ENCODE data around the gene FRMD4A. TPM values are rescaled to one million over a fixed set of nuclear protein-coding genes. Genes with fewer than 3 reads are reported as not detected.
"Not testable (repeated sequence)": the region's sequence is repeated elsewhere in the genome, so short reads cannot be mapped to it uniquely, and the experiment has no call there.

The FRMD4A gene
- total RNA-seq, 2 experiments from 2014 or later: 0.88 to 1.4 TPM

DNA sequence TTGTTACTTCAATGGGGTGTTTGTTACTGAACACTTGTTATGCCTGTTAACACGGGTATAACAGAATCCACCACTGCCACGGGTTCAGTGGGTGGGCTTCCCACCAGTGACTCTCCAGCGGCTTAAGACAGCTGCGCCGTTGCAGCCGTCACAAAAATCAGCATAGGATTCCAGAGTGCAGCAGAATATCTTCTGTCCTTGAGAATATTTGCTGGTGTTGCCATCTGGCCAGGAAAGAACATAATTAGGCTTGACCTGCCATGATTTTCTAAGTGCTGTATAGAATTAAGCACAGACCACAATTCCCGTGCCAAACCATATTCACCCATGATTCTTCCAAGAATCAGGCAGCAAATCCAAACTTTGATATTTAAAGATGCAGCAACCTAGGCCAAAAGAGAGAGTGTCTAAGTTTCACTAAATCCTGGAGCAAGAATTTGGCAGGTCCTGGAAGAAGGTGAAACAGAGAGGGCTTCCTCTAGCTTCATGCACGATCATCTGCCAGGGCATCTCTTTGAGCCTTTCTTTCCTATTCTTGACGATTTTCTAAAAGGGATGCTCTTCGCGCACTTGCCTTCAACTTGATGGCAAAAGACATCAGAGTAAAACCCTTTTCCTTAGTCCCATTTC, 95.0 kb downstream of the FRMD4A start:
- Mint-ChIP-seq H3K36me3 (no peaks in the 10 kb centered on the region), H3K9me3 (peaks cover 2% of the 10 kb centered on the region), H3K27ac (no peak overlapping the region), H3K4me1 (no peaks in the 10 kb centered on the region), H3K4me3 (no peak overlapping the region), H3K27me3 (peaks cover 16% of the 10 kb centered on the region)
- DNase-seq (no peak), ATAC-seq (ENCODE audit: low read depth) (no peak)
- POLR2A ChIA-PET: interaction anchor here (0.7 kb wide), 1 partner anchor 18 kb away, joined by 3 read pairs; no protein-coding TSS in a partner anchor

DNA sequence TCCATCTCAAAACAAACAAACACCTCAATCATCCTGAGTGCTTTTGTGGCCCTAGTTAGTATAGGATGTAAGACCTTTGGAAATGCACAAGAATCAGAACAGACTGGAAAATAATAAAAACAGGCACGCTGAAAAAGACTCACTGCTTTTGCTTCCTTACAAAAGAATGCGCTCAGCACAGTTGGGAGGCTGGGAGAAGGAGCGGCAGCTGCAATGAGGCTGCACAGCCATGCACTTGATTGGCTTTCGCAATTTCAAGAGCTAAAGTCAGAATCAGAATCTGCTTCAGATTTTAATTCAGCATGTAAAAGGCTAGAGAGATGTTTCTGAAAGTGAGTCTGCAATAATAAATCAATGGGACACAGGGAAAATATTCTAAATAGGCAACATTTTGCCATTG, 97.2 kb downstream of the FRMD4A start:
- POLR2A ChIA-PET: no interaction called here
- ATAC-seq (ENCODE audit: low read depth) (no peak), DNase-seq (no peak)
- Mint-ChIP-seq H3K27ac (no peak overlapping the region), H3K9me3 (peaks cover under 1% of the 10 kb centered on the region), H3K27me3 (peaks cover 12% of the 10 kb centered on the region), H3K4me1 (no peaks in the 10 kb centered on the region), H3K4me3 (no peak overlapping the region), H3K36me3 (no peaks in the 10 kb centered on the region)

DNA sequence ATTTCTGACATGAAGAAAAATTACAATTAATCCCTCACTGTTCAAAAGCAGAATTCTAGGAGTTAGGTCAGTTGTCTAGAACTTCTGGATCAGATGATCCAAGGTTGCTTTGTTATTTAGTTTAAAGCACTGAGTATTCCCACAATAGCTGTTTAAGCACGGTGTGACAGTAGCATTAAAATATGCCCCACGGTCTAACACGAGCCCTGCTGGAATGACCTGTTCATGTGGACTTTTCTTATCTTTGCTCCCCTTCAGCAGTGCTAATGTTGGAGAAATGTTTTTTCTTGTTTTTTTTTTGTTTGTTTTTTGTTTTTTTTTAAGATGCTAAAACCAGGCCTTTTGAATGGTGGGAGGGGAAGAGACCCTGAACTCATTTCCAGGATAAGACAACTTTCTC, 101.9 kb downstream of the FRMD4A start:
- H3K4me3 Mint-ChIP-seq; H3K9me3 Mint-ChIP-seq; DNase-seq; H3K36me3 Mint-ChIP-seq; POLR2A ChIA-PET; ATAC-seq (ENCODE audit: low read depth); H3K27ac Mint-ChIP-seq; H3K4me1 Mint-ChIP-seq: not testable (repeated sequence)
- peaks cover 17% of the 10 kb centered on the region for H3K27me3 Mint-ChIP-seq

DNA sequence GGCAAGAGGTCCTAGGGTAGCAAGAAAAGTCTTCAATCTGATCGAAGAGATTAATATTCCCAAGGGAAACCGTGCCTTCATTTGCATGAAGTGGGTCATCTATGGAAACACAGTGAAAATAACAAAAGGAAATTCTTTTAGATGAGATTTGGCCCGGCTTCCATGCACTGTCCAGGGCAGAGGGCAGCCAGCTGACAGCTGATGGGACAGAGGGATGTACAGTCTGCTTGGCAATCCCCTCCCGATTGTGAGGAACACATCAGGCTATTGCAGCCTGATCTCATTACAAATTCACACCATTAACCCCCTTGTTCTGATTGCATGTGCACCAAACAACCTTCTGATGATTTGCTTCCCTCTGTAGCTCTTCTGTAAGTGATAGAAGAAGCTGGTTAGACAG, 105.3 kb downstream of the FRMD4A start:
- no peak for DNase-seq
- Mint-ChIP-seq H3K36me3 (no peaks in the 10 kb centered on the region), H3K27ac (no peak overlapping the region), H3K4me3 (no peak overlapping the region), H3K9me3 (no peaks in the 10 kb centered on the region), H3K27me3 (peaks cover 9% of the 10 kb centered on the region), H3K4me1 (no peaks in the 10 kb centered on the region)
- no peak for ATAC-seq (ENCODE audit: low read depth)
- POLR2A ChIA-PET: no interaction called here

DNA sequence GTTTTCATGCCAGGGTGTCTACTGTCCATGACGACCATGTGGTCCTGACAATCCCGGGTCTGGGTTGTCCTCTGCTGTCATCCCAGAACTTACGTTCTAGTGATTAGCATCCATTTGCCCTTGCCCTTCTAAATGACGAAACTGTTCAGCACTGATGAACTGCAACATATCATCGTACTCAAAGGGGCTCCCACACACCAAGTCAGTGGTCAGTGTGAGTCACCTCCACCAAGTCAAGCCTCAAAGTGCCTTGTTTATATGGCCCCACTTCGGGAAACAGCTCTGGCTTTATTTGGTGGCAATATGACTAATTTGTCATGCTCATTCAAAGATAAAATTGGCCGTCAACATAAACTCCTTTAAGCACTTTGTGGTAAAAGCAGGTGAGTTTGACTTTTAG, 110.7 kb downstream of the FRMD4A start:
- H3K9me3 Mint-ChIP-seq: peaks cover 4% of the 10 kb centered on the region
- H3K27ac Mint-ChIP-seq: no peak overlapping the region
- no peak for ATAC-seq (ENCODE audit: low read depth)
- no peak for DNase-seq
- peaks cover 16% of the 10 kb centered on the region for H3K27me3 Mint-ChIP-seq
- POLR2A ChIA-PET: no interaction called here
- no peaks in the 10 kb centered on the region for H3K4me1 Mint-ChIP-seq
- H3K4me3 Mint-ChIP-seq: no peak overlapping the region
- H3K36me3 Mint-ChIP-seq: no peaks in the 10 kb centered on the region

DNA sequence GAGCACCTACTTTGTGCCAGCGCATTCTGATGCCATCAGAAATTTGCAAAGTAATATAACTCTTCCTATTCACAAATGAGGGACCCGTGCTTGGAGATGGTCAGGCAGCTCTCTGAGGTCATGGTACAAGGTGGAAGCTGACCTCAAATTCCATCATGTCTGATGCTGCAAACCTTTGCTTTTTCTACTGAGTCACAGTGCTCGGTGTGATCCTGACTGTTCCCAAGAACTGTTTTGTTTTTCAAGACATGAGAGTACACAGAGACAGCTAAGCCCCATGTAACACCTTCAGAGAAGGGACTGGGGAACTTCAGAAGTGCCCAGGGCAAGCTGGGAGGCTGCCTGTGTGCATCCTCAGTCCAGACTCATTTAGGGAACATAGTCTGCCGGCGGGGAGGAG, 111.3 kb downstream of the FRMD4A start:
- H3K36me3 Mint-ChIP-seq: no peaks in the 10 kb centered on the region
- ATAC-seq (ENCODE audit: low read depth): no peak
- DNase-seq: no peak
- H3K4me1 Mint-ChIP-seq: no peaks in the 10 kb centered on the region
- no peak overlapping the region for H3K4me3 Mint-ChIP-seq
- no peak overlapping the region for H3K27ac Mint-ChIP-seq
- POLR2A ChIA-PET: no interaction called here
- H3K27me3 Mint-ChIP-seq: peaks cover 13% of the 10 kb centered on the region
- peaks cover 4% of the 10 kb centered on the region for H3K9me3 Mint-ChIP-seq

DNA sequence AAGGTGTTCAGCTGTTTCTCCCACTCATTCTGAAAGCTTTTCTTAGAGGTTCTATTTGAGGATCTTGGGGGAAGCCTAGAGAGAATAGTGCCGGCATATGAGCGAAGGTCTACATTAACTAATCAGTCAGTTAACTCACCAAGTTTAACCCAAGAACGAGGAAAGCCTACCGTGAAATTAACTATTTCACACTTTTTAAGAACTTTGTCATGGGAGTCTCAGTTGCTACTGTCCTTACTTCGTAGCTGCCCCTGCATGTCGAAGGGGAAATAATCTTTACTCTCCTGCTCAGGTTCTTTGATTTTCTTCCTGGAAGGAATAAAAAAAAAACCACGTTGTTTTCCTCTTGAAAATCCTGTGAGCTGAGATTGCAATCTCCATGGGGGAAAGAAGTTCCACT, 115.1 kb downstream of the FRMD4A start:
- no peak for ATAC-seq (ENCODE audit: low read depth)

DNA sequence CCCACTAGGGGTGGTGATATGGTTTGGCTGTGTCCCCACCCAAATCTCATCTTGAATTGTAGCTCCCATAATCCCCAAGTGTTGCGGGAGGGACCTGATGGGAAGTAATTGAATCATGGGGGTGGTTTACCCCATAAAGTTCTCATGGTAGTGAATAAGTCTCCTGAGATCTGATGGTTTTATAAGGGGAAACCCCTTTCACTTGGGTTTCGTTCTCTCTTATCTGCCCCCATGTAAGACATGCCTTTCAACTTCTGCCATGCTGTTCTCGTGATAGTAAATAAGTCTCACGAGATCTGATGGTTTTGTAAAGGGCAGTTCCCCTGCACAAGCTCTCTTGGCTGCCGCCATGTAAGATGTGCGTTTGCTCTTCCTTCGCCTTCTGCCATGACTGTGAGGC, 117.0 kb downstream of the FRMD4A start:
- ATAC-seq (ENCODE audit: low read depth); H3K9me3 Mint-ChIP-seq; H3K27ac Mint-ChIP-seq; H3K36me3 Mint-ChIP-seq; POLR2A ChIA-PET; H3K4me1 Mint-ChIP-seq; H3K4me3 Mint-ChIP-seq; DNase-seq: not testable (repeated sequence)
- peaks cover 10% of the 10 kb centered on the region for H3K27me3 Mint-ChIP-seq

More for the DNA sequence above, 115.1 kb downstream of the FRMD4A start:
- Mint-ChIP-seq H3K27me3 (peaks cover 13% of the 10 kb centered on the region), H3K4me1 (no peaks in the 10 kb centered on the region), H3K4me3 (no peak overlapping the region), H3K9me3 (peaks cover 4% of the 10 kb centered on the region), H3K27ac (no peak overlapping the region), H3K36me3 (no peaks in the 10 kb centered on the region)
- DNase-seq: no peak
- POLR2A ChIA-PET: no interaction called here

DNA sequence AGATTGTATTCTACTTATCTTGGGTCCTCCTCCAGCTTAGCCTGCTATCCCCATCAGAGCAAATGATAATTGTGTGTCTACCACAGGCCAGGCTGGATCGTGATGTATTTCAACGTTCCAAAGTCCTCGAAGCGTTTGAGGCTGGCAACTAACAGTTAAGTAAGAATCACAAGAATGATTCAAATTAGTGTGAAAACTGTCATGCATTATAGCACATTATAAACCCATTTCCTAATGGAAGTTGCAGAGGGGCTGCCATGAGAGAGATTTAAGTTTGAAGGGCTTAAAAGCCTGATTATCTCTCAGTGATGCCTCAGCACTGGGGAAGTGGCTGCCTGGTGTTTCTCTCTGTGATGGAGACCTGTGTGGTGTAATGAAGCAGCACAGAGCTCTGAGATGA, 119.1 kb downstream of the FRMD4A start:
- POLR2A ChIA-PET: no interaction called here
- no peak for ATAC-seq (ENCODE audit: low read depth)
- peaks cover 4% of the 10 kb centered on the region for H3K27me3 Mint-ChIP-seq

DNA sequence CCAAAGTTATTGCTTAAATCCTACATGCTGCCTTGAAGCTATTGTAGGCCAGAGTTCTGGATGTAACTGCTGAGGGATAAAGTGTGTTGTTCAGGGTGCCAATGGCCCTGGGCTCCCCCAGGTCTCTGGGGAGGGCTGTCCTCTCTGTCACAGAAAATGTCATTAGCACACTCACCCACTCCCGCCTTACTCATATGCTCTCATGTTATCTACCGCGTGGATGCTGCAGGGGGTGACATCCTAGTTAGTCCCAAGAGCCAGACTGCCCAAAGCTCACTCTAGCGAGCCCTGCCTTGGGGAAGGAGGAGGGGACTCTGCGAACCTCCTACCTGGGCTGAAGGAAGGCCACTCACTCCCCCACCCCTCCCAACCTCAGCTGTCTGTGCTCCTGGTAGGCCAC, 122.5 kb downstream of the FRMD4A start:
- no peaks in the 10 kb centered on the region for H3K9me3 Mint-ChIP-seq
- H3K4me3 Mint-ChIP-seq: no peak overlapping the region
- no peaks in the 10 kb centered on the region for H3K4me1 Mint-ChIP-seq
- ATAC-seq (ENCODE audit: low read depth) (no peak), DNase-seq (no peak)
- peaks cover 3% of the 10 kb centered on the region for H3K27me3 Mint-ChIP-seq
- no peaks in the 10 kb centered on the region for H3K36me3 Mint-ChIP-seq
- POLR2A ChIA-PET: no interaction called here
- no peak overlapping the region for H3K27ac Mint-ChIP-seq

More for the DNA sequence above, 119.1 kb downstream of the FRMD4A start:
- H3K9me3 Mint-ChIP-seq: peaks cover 1% of the 10 kb centered on the region
- no peaks in the 10 kb centered on the region for H3K4me1 Mint-ChIP-seq
- DNase-seq: no peak
- H3K36me3 Mint-ChIP-seq: no peaks in the 10 kb centered on the region
- no peak overlapping the region for H3K27ac Mint-ChIP-seq
- H3K4me3 Mint-ChIP-seq: no peak overlapping the region

DNA sequence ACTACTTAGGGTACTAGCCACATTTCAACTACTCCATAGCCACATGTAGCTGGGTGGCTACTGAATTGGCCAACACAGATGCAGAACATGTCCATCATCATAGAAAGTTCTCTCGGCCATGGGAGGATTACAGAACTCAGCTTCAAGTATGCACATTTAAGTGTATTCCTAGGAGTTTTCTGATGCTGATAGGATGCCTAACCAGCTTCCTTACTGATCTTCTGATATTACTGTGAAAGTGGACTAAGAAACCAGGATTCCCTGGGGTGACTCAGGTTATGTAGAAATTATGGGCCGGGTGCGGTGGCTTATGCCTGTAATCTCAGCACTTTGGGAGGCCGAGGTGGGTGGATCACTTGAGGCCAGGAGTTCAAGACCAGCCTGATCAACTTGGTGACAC, 125.5 kb downstream of the FRMD4A start:
- ATAC-seq (ENCODE audit: low read depth) (no peak), DNase-seq (no peak)
- Mint-ChIP-seq H3K9me3 (no peaks in the 10 kb centered on the region), H3K4me3 (no peak overlapping the region), H3K36me3 (no peaks in the 10 kb centered on the region), H3K4me1 (no peaks in the 10 kb centered on the region), H3K27ac (no peak overlapping the region), H3K27me3 (peaks cover 7% of the 10 kb centered on the region)
- POLR2A ChIA-PET: no interaction called here

DNA sequence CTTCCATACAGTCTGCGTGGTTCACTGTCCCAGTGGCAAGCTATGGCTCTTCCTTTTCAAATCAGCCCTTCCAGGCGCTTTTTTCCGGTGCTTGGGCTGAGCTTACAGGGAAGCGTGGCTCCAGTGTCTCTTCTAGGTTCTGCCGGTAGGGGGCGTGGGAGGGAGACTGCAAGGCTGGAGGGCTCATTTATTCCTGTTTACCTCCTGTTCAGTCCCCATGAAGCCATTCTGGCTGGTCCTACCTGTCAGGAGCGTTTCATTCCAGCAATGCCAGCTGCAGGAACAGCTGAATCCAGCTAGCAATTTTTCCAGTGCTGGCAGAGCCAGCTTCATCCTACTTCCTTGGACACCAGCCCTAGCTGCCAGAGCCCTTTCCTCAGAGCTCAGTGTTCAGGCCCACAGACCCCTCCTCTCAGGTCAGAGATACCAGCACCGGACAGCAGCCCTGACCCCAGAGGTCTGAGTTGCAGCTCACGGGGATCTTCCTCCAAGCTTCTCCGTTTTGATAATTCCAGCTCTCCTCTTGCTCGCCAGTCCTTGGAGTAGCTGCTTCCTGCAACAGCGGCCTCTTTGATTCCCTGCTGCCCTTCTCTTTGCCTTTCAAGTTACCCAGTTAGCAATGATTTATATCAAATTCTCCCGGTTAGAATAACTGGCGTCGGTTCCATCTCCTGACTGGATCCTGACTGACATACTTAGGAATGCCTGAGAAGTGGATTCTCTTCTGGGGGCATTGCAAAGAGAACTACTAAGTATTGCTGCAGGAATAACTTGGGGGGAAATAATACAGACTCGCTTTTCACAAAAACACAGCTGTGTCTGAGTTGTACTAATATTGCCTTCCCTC, 129.8 kb downstream of the FRMD4A start:
- no peak overlapping the region for H3K27ac Mint-ChIP-seq
- POLR2A ChIA-PET: interaction anchor here (1.4 kb wide), 1 partner anchor 16 kb away, joined by 5 read pairs; no protein-coding TSS in a partner anchor
- H3K27me3 Mint-ChIP-seq: peaks cover 17% of the 10 kb centered on the region
- DNase-seq (no peak), ATAC-seq (ENCODE audit: low read depth) (no peak)
- no peaks in the 10 kb centered on the region for H3K9me3 Mint-ChIP-seq
- H3K4me3 Mint-ChIP-seq: no peak overlapping the region
- H3K36me3 Mint-ChIP-seq: no peaks in the 10 kb centered on the region
- no peaks in the 10 kb centered on the region for H3K4me1 Mint-ChIP-seq

DNA sequence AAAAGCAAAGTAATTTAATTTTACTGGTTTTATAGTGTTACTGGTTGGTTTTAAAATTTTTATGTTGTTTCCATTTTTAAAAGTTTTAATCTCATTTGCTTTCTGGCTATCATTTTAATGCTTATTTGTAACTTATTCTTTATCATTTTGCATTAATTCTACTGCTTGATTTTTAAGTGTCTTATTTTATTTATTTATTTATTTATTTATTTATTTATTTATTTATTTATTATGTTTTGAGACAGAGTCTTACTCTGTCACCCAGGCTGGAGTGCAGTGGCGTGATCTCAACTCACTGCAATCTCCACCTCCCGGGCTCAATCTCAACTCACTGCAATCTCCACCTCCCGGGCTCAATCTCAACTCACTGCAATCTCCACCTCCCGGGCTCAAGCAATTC, 131.6 kb downstream of the FRMD4A start:
- H3K27me3 Mint-ChIP-seq: peaks cover 28% of the 10 kb centered on the region
- H3K36me3 Mint-ChIP-seq; POLR2A ChIA-PET; H3K4me3 Mint-ChIP-seq; DNase-seq; H3K27ac Mint-ChIP-seq; H3K9me3 Mint-ChIP-seq; ATAC-seq (ENCODE audit: low read depth); H3K4me1 Mint-ChIP-seq: not testable (repeated sequence)

DNA sequence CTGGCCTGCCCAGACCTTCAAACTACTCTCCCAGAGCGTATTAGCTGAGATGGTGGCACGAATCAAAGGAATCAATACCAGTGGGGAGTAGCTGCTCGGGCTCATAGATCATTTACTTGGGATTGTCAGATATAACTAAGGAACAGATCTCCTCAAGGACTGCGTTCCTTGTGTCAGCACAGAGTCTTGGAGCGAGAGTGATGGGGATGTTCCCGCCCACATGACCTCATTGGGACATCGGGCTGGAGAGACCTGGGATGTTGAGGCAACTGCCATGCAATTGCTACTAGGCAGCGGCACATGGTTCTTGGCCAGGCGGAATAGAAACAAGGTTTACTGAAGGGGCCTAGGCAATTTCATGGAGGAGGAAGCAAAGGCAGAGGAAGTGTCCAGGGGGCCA, 132.6 kb downstream of the FRMD4A start:
- no peaks in the 10 kb centered on the region for H3K36me3 Mint-ChIP-seq
- H3K27ac Mint-ChIP-seq: no peak overlapping the region
- H3K27me3 Mint-ChIP-seq: peaks cover 29% of the 10 kb centered on the region
- H3K4me1 Mint-ChIP-seq: no peaks in the 10 kb centered on the region
- POLR2A ChIA-PET: no interaction called here
- H3K4me3 Mint-ChIP-seq: no peak overlapping the region
- no peak for DNase-seq
- H3K9me3 Mint-ChIP-seq: no peaks in the 10 kb centered on the region
- no peak for ATAC-seq (ENCODE audit: low read depth)

Measured in activated naive CD8-positive, alpha-beta T cell treated with anti-CD3 and anti-CD28 coated beads, Interleukin-2, amount 10 ng/mL, durations not matched to agents 7 days and 5 days (primary cell).